H1 (cell line): Measurements from ENCODE around the gene DOK6. TPM values are rescaled to one million over a fixed set of nuclear protein-coding genes. Genes with fewer than 3 reads are reported as not detected.

ENCODE experiments used
- CTCF ChIA-PET: fragments of 300-600 bp; sonication (Branson Sonifier 250); formaldehyde crosslinking; loops from one replicate; lab custom pipeline; 2021; ENCODE audit not compliant: partially characterized antibody; lab: Charles Lee
- POLR2A ChIA-PET: fragments of 300-600 bp; sonication (Branson Sonifier 250); formaldehyde crosslinking; loops from one replicate; lab custom pipeline; 2021; ENCODE audit warnings: inconsistent platforms; ENCODE audit not compliant: partially characterized antibody; lab: Charles Lee
- DNase-seq, 2 experiments: peaks; one replicate each; pipeline versions ENCODE4 v3.0.0 to v3.0.0-alpha.2; 2010 to 2022; ENCODE audit warnings: low spot score in 2 of 2, low read depth in 1 of 2, mixed read lengths in 1 of 2
- FAIRE-seq: peaks from 2 replicates; lab custom pipeline; 2011; peaks lifted over from hg19 to GRCh38; lab: Jason Lieb, UNC
- H2AFZ ChIP-seq: 2 replicates; pipeline ENCODE4 v1.8.1; 2012; ENCODE audit warnings: low read length, inconsistent platforms
- H2AK5ac ChIP-seq: 2 replicates; pipeline ENCODE4 v1.6.1; 2013; ENCODE audit warnings: low read depth, low read length
- H2BK120ac ChIP-seq: replicated peaks from 2 replicates; pipeline ENCODE3; 2013; ENCODE audit warnings: low read depth, low read length, inconsistent platforms
- H2BK12ac ChIP-seq: 2 replicates; pipeline ENCODE4 v1.6.1; 2013; ENCODE audit warnings: low read depth, low read length
- H2BK15ac ChIP-seq: 2 replicates; pipeline ENCODE4 v1.6.1; 2013; ENCODE audit warnings: low read length
- H2BK20ac ChIP-seq: 2 replicates; pipeline ENCODE4 v1.6.1; 2013; ENCODE audit warnings: low read length
- H2BK5ac ChIP-seq: 2 replicates; pipeline ENCODE4 v1.6.1; 2013; ENCODE audit warnings: low read depth, low read length
- H3K14ac ChIP-seq: 2 replicates; pipeline ENCODE4 v1.6.1; 2013; ENCODE audit warnings: inconsistent platforms; ENCODE audit not compliant: insufficient read length
- H3K18ac ChIP-seq: 2 replicates; pipeline ENCODE4 v1.6.1; 2013; ENCODE audit warnings: low read length; ENCODE audit errors: extremely low read depth
- H3K23ac ChIP-seq: 2 replicates; pipeline ENCODE4 v1.6.1; 2013; ENCODE audit warnings: inconsistent platforms; ENCODE audit not compliant: insufficient read length
- H3K23me2 ChIP-seq: 2 replicates; pipeline ENCODE4 v1.6.1; 2013; ENCODE audit warnings: low read depth, low read length
- H3K27ac ChIP-seq: 2 replicates; pipeline ENCODE4 v1.6.1; 2011; ENCODE audit warnings: low read depth, low read length, inconsistent platforms
- H3K27me3 ChIP-seq, 4 experiments: replicated peaks in 1 of 4; 1 replicate in 1 of 4; 2 replicates in 3 of 4; pipeline versions ENCODE4 v1.6.1 to v1.8.1; 2011 to 2013; ENCODE audit warnings: low read length in 3 of 4, mild to moderate bottlenecking in 3 of 4, inconsistent platforms in 2 of 4, mixed read lengths in 2 of 4, moderate library complexity in 1 of 4; ENCODE audit not compliant: control insufficient read depth in 3 of 4, insufficient read depth in 3 of 4; ENCODE audit errors: extremely low read depth in 1 of 4
- H3K36me3 ChIP-seq, 4 experiments: 2 replicates each; pipeline versions ENCODE4 v1.6.1 to v1.8.1; 2011 to 2013; ENCODE audit warnings: mild to moderate bottlenecking in 4 of 4, low read length in 3 of 4, moderate library complexity in 2 of 4, control low read depth in 1 of 4, inconsistent platforms in 1 of 4; ENCODE audit not compliant: insufficient read depth in 4 of 4, control insufficient read depth in 2 of 4
- H3K4ac ChIP-seq: replicated peaks from 2 replicates; pipeline ENCODE3; 2013; ENCODE audit warnings: low read length, low read depth, mixed read lengths, inconsistent platforms; ENCODE audit not compliant: insufficient read length
- H3K4me1 ChIP-seq, 4 experiments: replicated peaks in 1 of 4; 1 replicate in 1 of 4; 2 replicates in 3 of 4; pipeline versions ENCODE4 v1.6.1 to v1.8.1; 2011 to 2013; ENCODE audit warnings: low read length in 3 of 4, inconsistent platforms in 2 of 4, mixed read lengths in 1 of 4; ENCODE audit not compliant: insufficient read depth in 4 of 4, control insufficient read depth in 3 of 4
- H3K4me2 ChIP-seq, 2 experiments: 2 replicates each; pipeline versions ENCODE4 v1.6.1 to v1.8.1; 2011 to 2013; ENCODE audit warnings: low read depth in 2 of 2, low read length in 2 of 2, control low read depth in 1 of 2, inconsistent platforms in 1 of 2, mild to moderate bottlenecking in 1 of 2; ENCODE audit not compliant: insufficient read depth in 1 of 2
- H3K4me3 ChIP-seq, 4 experiments: fragments of 200-600, 300-600 bp in 1 of 4; sonication (generic), shearing (Covaris generic), sonication (Bioruptor Twin) in 1 of 4; 2 replicates each; pipeline versions ENCODE4 v1.5.1 to v1.8.1; 2011 to 2016; ENCODE audit warnings: low read length in 4 of 4, low read depth in 3 of 4, control low read depth in 2 of 4, inconsistent platforms in 2 of 4, mild to moderate bottlenecking in 2 of 4, mixed read lengths in 1 of 4, moderate library complexity in 1 of 4; ENCODE audit not compliant: insufficient read depth in 2 of 4; ENCODE audit errors: extremely low read depth in 1 of 4
- H3K56ac ChIP-seq: replicated peaks from 2 replicates; pipeline ENCODE3; 2013; ENCODE audit warnings: low read depth, mild to moderate bottlenecking, mixed read lengths, low read length, inconsistent platforms; ENCODE audit not compliant: insufficient read length
- H3K79me1 ChIP-seq: 2 replicates; pipeline ENCODE4 v1.6.1; 2013; ENCODE audit warnings: low read depth, low read length, control low read depth
- H3K79me2 ChIP-seq, 2 experiments: 2 replicates each; pipeline versions ENCODE4 v1.6.1 to v1.8.1; 2012 to 2013; ENCODE audit warnings: low read length in 2 of 2, mild to moderate bottlenecking in 2 of 2, inconsistent platforms in 1 of 2; ENCODE audit not compliant: insufficient read depth in 2 of 2, control insufficient read depth in 1 of 2
- H3K9ac ChIP-seq, 4 experiments: replicated peaks in 1 of 4; 1 replicate in 1 of 4; 2 replicates in 3 of 4; pipeline versions ENCODE4 v1.6.1 to v1.8.1; 2011 to 2013; ENCODE audit warnings: low read depth in 3 of 4, low read length in 3 of 4, control low read depth in 2 of 4, mild to moderate bottlenecking in 2 of 4, moderate library complexity in 2 of 4, inconsistent platforms in 1 of 4; ENCODE audit errors: extremely low read depth in 1 of 4
- H3K9me3 ChIP-seq, 2 experiments: 2 replicates each; pipeline versions ENCODE4 v1.6.1 to v1.8.1; 2012 to 2013; ENCODE audit warnings: mild to moderate bottlenecking in 2 of 2, moderate library complexity in 2 of 2, control low read depth in 1 of 2, inconsistent platforms in 1 of 2, low read depth in 1 of 2, low read length in 1 of 2, mixed read lengths in 1 of 2; ENCODE audit not compliant: insufficient read depth in 2 of 2
- H4K20me1 ChIP-seq, 2 experiments: replicated peaks in 1 of 2; 2 replicates each; pipeline versions ENCODE3 to v1.8.1; 2011 to 2013; ENCODE audit warnings: inconsistent platforms in 2 of 2, low read length in 2 of 2, mild to moderate bottlenecking in 1 of 2; ENCODE audit not compliant: insufficient read depth in 2 of 2, control insufficient read depth in 1 of 2
- H4K5ac ChIP-seq: 2 replicates; pipeline ENCODE4 v1.6.1; 2013; ENCODE audit warnings: low read length, low read depth, mixed read lengths, inconsistent platforms; ENCODE audit not compliant: insufficient read length
- H4K8ac ChIP-seq: 2 replicates; pipeline ENCODE4 v1.8.0; 2013; ENCODE audit warnings: mild to moderate bottlenecking, moderate library complexity, low read length, inconsistent platforms; ENCODE audit not compliant: insufficient read depth; ENCODE audit errors: extremely low read depth
- H4K91ac ChIP-seq: replicated peaks from 2 replicates; pipeline ENCODE3; 2013; ENCODE audit warnings: low read length, mixed read lengths, inconsistent platforms; ENCODE audit not compliant: insufficient read length
- ASH2L ChIP-seq: fragments of 200-600, 300-600 bp; sonication (generic); IDR thresholded peaks from one replicate; pipeline ENCODE4 v1.7.1; 2017; ENCODE audit warnings: low read length
- FOSL1 ChIP-seq: IDR thresholded peaks from 2 replicates; pipeline ENCODE4 v1.6.1; 2011; ENCODE audit warnings: mild to moderate bottlenecking, low read depth, low read length, moderate library complexity; ENCODE audit not compliant: insufficient read depth
- POU5F1 ChIP-seq: IDR thresholded peaks from 2 replicates; pipeline ENCODE4 v1.6.1; 2011; ENCODE audit warnings: low read depth, mild to moderate bottlenecking, low read length, moderate library complexity
- RAD21 ChIP-seq, 2 experiments: IDR thresholded peaks in 1 of 2; conservative IDR thresholded peaks in 1 of 2; 2 replicates each; pipeline ENCODE4 v1.6.1; 2011; ENCODE audit warnings: low read depth in 2 of 2, low read length in 2 of 2, improper control_type of control experiment in 1 of 2, inconsistent platforms in 1 of 2, mild to moderate bottlenecking in 1 of 2, moderate library complexity in 1 of 2
- TCF12 ChIP-seq: IDR thresholded peaks from 2 replicates; pipeline ENCODE4 v1.6.1; 2011; ENCODE audit warnings: low read depth, mild to moderate bottlenecking, low read length
- WGBS, 2 experiments: shearing (Covaris generic) in 1 of 2; methylation state at CpG; one replicate each; pipeline versions ENCODE4 v1.1.6 to v1.1.7; 2013 to 2015; ENCODE audit warnings: low lambda C conversion rate in 2 of 2, mixed read lengths in 2 of 2, inconsistent platforms in 1 of 2, low coverage in 1 of 2, missing lambda C conversion rate in 1 of 2; ENCODE audit not compliant: insufficient replicate concordance in 2 of 2, insufficient coverage in 1 of 2, insufficient read length in 1 of 2; ENCODE audit errors: extremely low coverage in 1 of 2, missing lambda C conversion rate in 1 of 2; 5-methylcytosine and 5-hydroxymethylcytosine counted together
- polyA plus RNA-seq, 7 experiments: library from polyadenylated mRNA; depleted of rRNA in 3 of 7; stranded (reverse) in 5 of 7; unstranded in 2 of 7; fragments of >200 nt in 5 of 7; fragments of 200-250 nt in 2 of 7; gene quantifications; 1 replicate in 5 of 7; 2 replicates in 1 of 7; 4 replicates in 1 of 7; pipeline versions ENCODE4 v1.2.1 to v1.2.3, GENCODE V29; 2011 to 2013; ENCODE audit warnings: missing spikeins in 2 of 7, mixed read lengths in 2 of 7
- total RNA-seq: library from RNA; stranded (reverse); fragmentation: NEBNext Ultra II Directional; extraction: Animal tissue kit (Norgen Biotek cat#: 25700); gene quantifications from 2 replicates; pipeline ENCODE4 v1.2.1, GENCODE V29; 2021

DOK6 gene
- total and polyA plus RNA-seq, 2 of the 8 experiments (the other 6 are each of a cell fraction or from before 2014, with no cell fraction given) = 0.33 to 0.50 TPM

GRCh38 chr18:69705987-69706386 is 305.3 kb downstream of the DOK6 start:
- H4K5ac ChIP-seq = no peak overlapping the region
- peaks cover 3 to 27% (median 16%) of the 10 kb centered on the region in 4 experiments for H3K27me3 ChIP-seq
- H3K23me2 ChIP-seq = no peaks in the 10 kb centered on the region
- H2BK5ac ChIP-seq = no peak overlapping the region
- no peak overlapping the region for H4K91ac ChIP-seq
- no peak overlapping the region for H2BK15ac ChIP-seq
- DNase-seq (peak in 1 of 2 experiments; percentile 56), FAIRE-seq (peak; percentile 97)
- no peak overlapping the region for H2AFZ ChIP-seq
- H3K56ac ChIP-seq = no peak overlapping the region
- peak overlapping the region; percentile 40 to 59 for H3K4me2 ChIP-seq
- no peaks in the 10 kb centered on the region for H3K79me1 ChIP-seq
- no peaks in the 10 kb centered on the region for H3K79me2 ChIP-seq
- no peaks in the 10 kb centered on the region for H3K9me3 ChIP-seq
- H3K4ac ChIP-seq = no peak overlapping the region
- H3K36me3 ChIP-seq = no peaks in the 10 kb centered on the region
- POLR2A ChIA-PET = no interaction called here
- 11% methylated on average over 2 of the region's 2 CpGs; no CpG with 5 or more reads in 1 of the 2 experiments for WGBS, 2 experiments
- H3K14ac ChIP-seq = no peak overlapping the region
- no peak overlapping the region for H3K27ac ChIP-seq
- no peak overlapping the region for H2BK12ac ChIP-seq
- peaks cover 0 to 2% (median 0%) of the 10 kb centered on the region in 4 experiments; a peak in 2 of 7 replicates for H3K4me1 ChIP-seq
- H2AK5ac ChIP-seq = no peak overlapping the region
- no peak overlapping the region for H4K8ac ChIP-seq
- CTCF ChIA-PET = no interaction called here
- no peak overlapping the region for H3K18ac ChIP-seq
- H3K9ac ChIP-seq = no peak overlapping the region
- no peak overlapping the region; a peak in 1 of 8 replicates for H3K4me3 ChIP-seq
- peaks cover 0 to 2% of the 10 kb centered on the region in 2 experiments for H4K20me1 ChIP-seq
- no peak overlapping the region for H2BK20ac ChIP-seq
- H3K23ac ChIP-seq = no peak overlapping the region
- H2BK120ac ChIP-seq = no peak overlapping the region
- TF ChIP-seq POU5F1 = peak; percentile 97
- TF ChIP-seq RAD21 (IDR thresholded peaks at IDR 0.05 in 1 of 2, conservative IDR thresholded peaks at IDR 0.05 in 1 of 2; ENCODE audit: low read depth in 2 of 2, low read length in 2 of 2) = 0 out of 4 replicates have a peak, but pooled peaks of 1 of the 2 experiments have one; percentile 4
- peak; percentile 29 for TF ChIP-seq ASH2L
- TF ChIP-seq FOSL1 = no peak
- TF ChIP-seq TCF12 = peak; percentile 88; the same call in 1 of the 2 replicates
